Hematopoietic multipotent progenitor cell (in vitro differentiated cells): Measurements from ENCODE around the gene CRKL. TPM values are rescaled to one million over a fixed set of nuclear protein-coding genes. Genes with fewer than 3 reads are reported as not detected.

Source experiments
- total RNA-seq: library from RNA; depleted of rRNA; stranded (reverse); fragments of >200 nt; gene quantifications from one replicate; pipeline ENCODE4 v1.2.3, GENCODE V29; 2012

CRKL gene
- total RNA-seq, 1 donor = 36.9 TPM

Other genes starting within 250 kb of the CRKL start
- not detected for gene SERPIND1, start 143.3 kb upstream of the CRKL start, total RNA-seq
- gene PI4KA, start 58.6 kb upstream of the CRKL start, total RNA-seq = 108 TPM
- 12.7 TPM for gene SNAP29, start 58.4 kb upstream of the CRKL start, total RNA-seq
- 1.6 TPM for gene AIFM3, start 49.8 kb downstream of the CRKL start, total RNA-seq
- gene LZTR1, start 64.9 kb downstream of the CRKL start, total RNA-seq = 72.2 TPM
- gene THAP7, start 84.7 kb downstream of the CRKL start, total RNA-seq = 40.9 TPM
- gene P2RX6, start 97.8 kb downstream of the CRKL start, total RNA-seq = 0.54 TPM
- 0.81 TPM for gene SLC7A4, start 115.2 kb downstream of the CRKL start, total RNA-seq
- under 0.01 TPM for gene LRRC74B, start 128.5 kb downstream of the CRKL start, total RNA-seq